22Rv1 (cell line): Measurements from ENCODE around the gene DOP1B.
A peak's percentile ranks its signal among the peaks of the same experiment; 100 is the strongest.

ENCODE experiments used
- H3K27ac ChIP-seq: fragments of 450-650 bp; 2 replicates; pipeline ENCODE4 v1.5.1; 2017
- ZFX ChIP-seq: fragments of 450-650 bp; IDR thresholded peaks from 2 replicates; pipeline ENCODE4 v1.6.1; 2017; ENCODE audit warnings: antibody characterized with exemption, borderline replicate concordance
- TF ChIP-seq, protein P1 (sequence below): fragments of 450-650 bp; IDR thresholded peaks from 2 replicates; pipeline ENCODE4 v1.5.1; 2017; ENCODE audit warnings: mild to moderate bottlenecking

DOP1B gene

DNA sequence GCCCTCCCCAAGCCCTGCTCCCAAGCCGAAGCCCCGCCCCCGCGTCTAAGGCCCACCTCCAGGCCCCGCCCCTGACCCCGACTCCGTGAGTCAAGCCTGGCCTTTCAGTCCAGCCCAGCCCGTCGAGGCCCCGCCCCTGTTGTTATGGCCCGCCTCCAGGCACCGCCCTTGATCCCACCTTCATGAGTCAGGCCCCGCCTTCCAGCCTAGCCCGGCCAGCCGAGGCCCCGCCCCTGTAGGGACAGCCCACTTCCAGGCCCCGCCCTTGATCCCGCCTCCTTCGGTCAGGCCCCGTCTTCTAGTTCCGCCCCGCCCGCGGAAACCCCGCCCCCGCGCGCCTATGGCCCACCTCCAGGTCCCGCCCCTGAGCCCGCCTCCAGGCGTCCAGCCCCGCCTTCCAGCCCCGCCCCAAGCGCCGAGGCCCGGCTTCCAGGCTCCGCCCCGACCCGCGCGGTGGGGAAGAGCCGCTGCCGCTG is 247 bp upstream of the DOP1B start:
- peak overlapping the region; percentile 73 for H3K27ac ChIP-seq

DNA sequence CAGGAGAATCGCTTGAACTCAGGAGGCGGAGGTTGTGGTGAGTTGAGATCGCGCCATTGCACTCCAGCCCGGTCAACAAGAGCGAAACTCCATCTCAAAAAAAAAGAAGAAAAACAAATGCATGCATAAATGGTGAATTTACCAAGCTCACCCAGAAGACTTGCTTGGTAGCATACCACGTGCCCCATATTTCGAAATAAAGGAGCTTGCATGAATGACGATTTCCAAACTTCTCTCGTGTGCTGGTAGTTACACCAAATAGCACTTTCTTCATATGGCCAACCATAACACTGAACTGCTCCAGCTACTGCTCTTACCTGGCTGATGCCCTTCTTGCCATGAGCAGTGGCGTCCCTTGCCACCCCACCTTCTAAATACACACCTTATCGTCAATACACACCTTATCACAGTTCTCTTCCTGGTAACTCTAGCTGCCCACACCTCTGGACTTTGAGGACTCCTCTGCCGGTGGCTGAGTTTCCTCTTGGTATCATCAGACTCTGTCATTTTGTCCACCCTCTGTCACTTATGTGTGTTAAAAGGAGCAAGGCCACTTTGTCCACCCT is 2.8 kb downstream of the DOP1B start:
- no peak overlapping the region for H3K27ac ChIP-seq
- TF ChIP-seq, protein P1, sequence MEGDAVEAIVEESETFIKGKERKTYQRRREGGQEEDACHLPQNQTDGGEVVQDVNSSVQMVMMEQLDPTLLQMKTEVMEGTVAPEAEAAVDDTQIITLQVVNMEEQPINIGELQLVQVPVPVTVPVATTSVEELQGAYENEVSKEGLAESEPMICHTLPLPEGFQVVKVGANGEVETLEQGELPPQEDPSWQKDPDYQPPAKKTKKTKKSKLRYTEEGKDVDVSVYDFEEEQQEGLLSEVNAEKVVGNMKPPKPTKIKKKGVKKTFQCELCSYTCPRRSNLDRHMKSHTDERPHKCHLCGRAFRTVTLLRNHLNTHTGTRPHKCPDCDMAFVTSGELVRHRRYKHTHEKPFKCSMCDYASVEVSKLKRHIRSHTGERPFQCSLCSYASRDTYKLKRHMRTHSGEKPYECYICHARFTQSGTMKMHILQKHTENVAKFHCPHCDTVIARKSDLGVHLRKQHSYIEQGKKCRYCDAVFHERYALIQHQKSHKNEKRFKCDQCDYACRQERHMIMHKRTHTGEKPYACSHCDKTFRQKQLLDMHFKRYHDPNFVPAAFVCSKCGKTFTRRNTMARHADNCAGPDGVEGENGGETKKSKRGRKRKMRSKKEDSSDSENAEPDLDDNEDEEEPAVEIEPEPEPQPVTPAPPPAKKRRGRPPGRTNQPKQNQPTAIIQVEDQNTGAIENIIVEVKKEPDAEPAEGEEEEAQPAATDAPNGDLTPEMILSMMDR, result no peak
- no peak for TF ChIP-seq ZFX

More for the DNA sequence above, 247 bp upstream of the DOP1B start:
- TF ChIP-seq, protein P1, result no peak
- TF ChIP-seq ZFX, result no peak

DNA sequence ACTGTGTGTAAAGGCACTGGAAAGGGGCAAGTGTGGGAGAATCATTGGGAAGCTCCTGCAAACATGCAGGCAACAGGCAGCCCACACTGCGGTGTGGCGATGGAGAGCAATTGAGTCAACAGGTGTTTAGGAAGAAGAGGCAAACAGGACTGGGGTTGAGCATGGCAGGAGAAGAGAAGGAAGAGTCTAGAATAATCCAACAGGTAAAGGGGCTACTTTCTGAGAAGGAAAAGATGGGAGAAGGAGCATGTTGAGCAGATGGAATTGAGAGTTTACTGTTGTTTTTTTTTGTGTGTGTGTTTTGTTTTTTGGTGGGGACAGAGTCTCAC is 4.2 kb downstream of the DOP1B start:
- H3K27ac ChIP-seq, result no peak overlapping the region
- no peak for TF ChIP-seq ZFX
- TF ChIP-seq, protein P1, result no peak

DNA sequence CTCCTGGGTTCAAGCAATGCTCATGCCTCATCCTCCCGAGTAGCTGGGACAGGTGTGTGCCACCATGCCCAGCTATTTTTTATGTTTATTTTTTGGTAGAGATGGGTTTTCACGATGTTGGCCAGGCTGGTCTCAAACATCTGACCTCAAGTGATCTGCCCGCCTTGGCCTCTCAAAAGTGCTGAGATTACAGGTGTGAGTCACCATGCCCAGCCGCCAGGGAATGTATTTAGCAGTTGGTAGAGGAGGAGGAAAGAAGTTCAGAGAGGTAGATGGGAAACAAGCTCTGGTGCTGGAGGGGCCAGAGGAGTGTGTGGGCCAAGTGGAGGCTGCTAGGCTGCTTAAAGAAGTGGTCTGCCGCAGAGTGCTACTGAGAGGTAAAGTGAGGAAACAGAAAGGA is 6.0 kb downstream of the DOP1B start:
- no peak for TF ChIP-seq ZFX
- TF ChIP-seq, protein P1, result no peak

DNA sequence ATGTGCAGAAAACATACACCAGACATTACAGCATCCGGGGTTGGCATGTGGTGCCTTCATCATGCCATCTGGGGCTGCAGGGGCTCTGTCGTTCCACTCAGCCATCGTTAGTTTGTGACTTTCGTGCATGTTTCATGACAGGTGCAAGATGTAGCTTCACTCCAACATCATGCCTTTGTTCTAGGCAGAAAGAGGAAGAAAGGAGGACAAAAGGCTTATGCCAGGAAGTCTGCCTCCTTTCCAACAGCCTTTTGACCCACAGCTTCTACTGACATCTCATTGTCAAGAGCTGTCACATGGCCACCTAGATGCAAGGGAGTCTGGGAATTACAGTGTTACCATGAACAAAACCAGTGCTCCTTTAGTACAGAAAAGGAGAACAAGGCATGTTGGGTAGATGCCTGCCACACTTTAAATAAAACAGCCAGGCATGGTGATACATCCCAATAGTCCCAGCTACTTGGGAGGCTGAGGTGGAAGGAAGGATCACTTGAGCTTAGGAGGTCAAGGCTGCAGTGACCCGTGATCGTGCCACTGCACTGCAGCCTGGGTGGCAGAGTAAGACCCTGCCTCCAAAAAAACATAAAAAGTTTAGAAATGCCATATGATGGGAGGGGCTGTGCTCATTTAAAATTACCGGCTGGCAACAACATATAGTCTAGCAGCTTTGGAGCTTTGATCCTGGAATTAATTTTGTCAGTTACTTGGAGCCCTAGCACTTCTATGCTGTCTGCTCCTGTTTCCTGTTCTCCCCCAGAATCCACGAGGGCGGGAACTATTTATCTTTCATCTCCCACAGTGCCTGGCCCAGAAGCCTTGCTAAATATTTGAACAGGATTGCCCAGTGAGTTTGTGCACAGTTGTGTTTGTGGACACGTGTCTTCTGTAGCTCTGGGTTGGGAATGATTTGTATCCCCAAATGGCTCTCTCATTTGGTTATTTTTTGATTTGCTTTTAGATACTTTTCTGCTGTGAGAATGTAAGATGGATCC is 7.4 kb downstream of the DOP1B start:
- H3K27ac ChIP-seq, result peak overlapping the region; percentile 42
- no peak for TF ChIP-seq ZFX
- TF ChIP-seq, protein P1, result no peak

More for the DNA sequence above, 6.0 kb downstream of the DOP1B start:
- H3K27ac ChIP-seq, result no peak overlapping the region

DNA sequence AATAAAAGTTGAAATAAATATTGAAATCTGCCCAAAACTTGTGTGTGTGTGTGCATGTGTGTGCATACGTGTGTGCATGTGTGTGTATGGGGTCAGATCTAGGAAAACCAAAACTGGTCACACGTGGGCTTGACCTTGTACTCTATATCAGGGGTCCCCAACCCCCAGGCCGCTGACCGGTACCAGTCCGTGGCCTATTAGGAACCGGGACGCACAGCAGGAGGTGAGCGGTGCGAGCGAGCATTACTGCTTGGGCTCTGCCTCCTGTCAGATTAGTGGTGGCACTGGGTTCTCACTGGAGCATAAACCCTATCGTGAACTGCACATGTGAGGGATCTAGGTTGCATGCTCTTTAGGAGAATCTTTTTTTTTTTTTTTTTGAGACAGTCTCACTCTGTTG is 8.7 kb downstream of the DOP1B start:
- TF ChIP-seq ZFX, result no peak
- TF ChIP-seq, protein P1, result no peak
- no peak overlapping the region for H3K27ac ChIP-seq

DNA sequence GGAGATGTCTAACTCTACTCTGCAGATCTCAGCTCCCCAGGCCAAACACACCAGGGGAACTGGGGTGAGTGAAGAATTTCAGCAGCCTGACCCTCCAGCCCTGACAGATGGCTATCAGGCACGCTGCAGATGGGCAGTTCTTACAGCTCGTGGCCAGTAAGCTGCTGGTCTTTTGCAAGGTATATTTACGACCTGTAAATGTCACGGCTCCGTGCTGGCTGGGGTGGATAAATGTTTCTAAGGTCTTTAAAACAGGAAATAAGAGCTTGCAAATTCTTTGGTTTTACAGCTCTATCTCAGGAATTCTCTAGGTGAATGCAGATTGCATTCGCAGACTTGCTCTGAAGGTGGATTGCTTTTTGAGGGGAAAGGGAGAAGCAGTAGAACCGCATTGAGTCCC is 10.1 kb downstream of the DOP1B start:
- TF ChIP-seq, protein P1, result no peak
- no peak for TF ChIP-seq ZFX
- no peak overlapping the region for H3K27ac ChIP-seq
